ENCODE results near the gene LDLRAD4.
"Not testable (repeated sequence)": the region's sequence is repeated elsewhere in the genome, so short reads cannot be mapped to it uniquely, and the experiment has no call there.

LDLRAD4 gene

DNA sequence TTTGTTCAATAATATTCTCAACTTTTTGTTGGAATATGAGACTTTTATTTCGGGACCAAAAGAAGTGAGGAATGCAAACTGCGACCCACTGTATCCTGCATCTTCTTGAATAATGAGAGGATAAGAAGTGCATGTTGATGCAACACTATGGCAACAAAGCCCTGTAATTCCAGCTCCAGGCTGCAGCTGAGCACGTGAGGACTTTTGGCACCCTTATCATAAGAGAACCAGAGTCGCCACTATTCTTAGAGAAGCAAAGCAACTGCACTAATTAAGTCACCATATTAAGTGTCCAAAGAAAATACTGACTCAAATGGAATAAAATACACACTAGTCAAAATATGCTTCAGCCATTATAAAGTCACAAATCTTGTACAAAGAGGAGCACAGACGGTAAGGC lies 441.9 kb downstream of the LDLRAD4 start:
- no peak for TF ChIP-seq POLR2AphosphoS5 (IDR thresholded peaks at IDR 0.05; ENCODE audit: low read depth, low read length)
- TF ChIP-seq PAX5 (IDR thresholded peaks at IDR 0.05; ENCODE audit: insufficient read depth, low read length, severe bottlenecking), result no peak
- TF ChIP-seq SPI1 (IDR thresholded peaks at IDR 0.05; ENCODE audit: low read depth, low read length), result no peak
- TF ChIP-seq POU2F2 (IDR thresholded peaks at IDR 0.05; ENCODE audit: low read depth, low read length), result no peak
- TF ChIP-seq TAF1 (IDR thresholded peaks at IDR 0.05; ENCODE audit: low read depth, low read length), result no peak
- no peak for TF ChIP-seq POLR2A (IDR thresholded peaks at IDR 0.05; ENCODE audit: low read depth, low read length)
- FAIRE-seq (no peak), DNase-seq (ENCODE audit: insufficient read length, low spot score) (no peak)

DNA sequence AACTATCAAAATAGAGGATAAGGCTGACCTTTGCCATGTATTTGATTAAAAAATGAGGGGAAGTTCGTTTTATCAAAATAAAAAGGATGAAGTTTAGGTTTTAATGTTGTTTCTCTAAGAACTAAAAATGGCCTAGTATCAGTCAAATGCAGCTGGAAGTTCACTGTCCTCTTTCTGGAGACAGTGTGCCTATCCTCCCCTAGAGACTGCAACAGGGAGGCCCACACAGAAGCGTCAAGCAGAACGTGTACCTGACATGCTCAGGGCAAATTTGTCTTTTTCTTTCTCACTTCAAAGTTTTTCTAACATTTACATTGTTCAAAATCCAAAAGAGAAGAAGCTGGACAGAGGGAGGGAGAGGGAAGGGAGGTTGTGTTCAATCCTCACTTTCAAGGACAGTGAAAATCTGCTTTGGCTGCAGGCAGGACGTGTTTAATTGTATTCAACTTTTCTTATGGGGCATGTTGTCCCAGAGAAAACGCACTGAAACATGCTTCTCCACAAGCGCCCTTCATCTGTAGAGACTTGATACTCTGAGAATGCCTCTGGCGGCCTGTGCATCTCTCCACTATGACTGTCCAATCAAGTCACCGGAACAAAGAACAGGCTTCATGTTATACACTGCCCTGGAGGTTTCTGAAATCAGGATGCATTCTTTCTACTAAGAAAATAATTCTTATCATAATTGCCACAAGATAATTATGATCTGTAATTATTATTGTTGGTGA lies 442.7 kb downstream of the LDLRAD4 start:
- FAIRE-seq, result no peak

DNA sequence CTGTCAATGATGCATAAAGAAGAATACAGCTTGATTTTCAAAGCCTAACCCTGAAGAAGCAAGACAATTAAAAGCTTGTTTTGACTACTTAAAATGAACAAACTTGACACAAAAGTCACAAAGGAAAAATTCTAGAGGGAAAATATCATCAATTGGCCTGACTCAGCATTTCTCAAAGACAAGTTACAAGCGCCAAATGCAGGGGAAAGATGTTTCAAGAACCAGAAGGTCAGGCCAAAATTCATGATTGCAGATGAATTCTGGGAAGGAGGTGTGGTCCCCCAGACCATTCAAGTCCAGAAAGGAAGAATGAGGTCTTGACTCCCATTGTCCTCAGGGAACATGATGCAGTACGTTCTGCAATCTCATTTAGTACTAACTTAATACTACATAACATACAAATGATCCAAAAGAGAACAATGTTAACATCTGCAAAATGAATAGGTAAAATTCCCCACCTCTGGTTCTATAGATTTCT lies 443.3 kb downstream of the LDLRAD4 start:
- no peak for DNase-seq (ENCODE audit: insufficient read length, low spot score)
- no peak for FAIRE-seq
- TF ChIP-seq POU2F2 (IDR thresholded peaks at IDR 0.05; ENCODE audit: low read depth, low read length) (no peak), POLR2A (IDR thresholded peaks at IDR 0.05; ENCODE audit: low read depth, low read length) (no peak), TAF1 (IDR thresholded peaks at IDR 0.05; ENCODE audit: low read depth, low read length) (no peak), POLR2AphosphoS5 (IDR thresholded peaks at IDR 0.05; ENCODE audit: low read depth, low read length) (no peak), SPI1 (IDR thresholded peaks at IDR 0.05; ENCODE audit: low read depth, low read length) (no peak), PAX5 (IDR thresholded peaks at IDR 0.05; ENCODE audit: insufficient read depth, low read length, severe bottlenecking) (no peak)

More for the DNA sequence above, 442.7 kb downstream of the LDLRAD4 start:
- no peak for DNase-seq (ENCODE audit: insufficient read length, low spot score)
- TF ChIP-seq POU2F2 (IDR thresholded peaks at IDR 0.05; ENCODE audit: low read depth, low read length), result no peak

GRCh38 chr18:13672657-13673056 lies 454.1 kb downstream of the LDLRAD4 start:
- FAIRE-seq, result no peak
- no peak for TF ChIP-seq SPI1 (IDR thresholded peaks at IDR 0.05; ENCODE audit: low read depth, low read length)
- TF ChIP-seq POU2F2 (IDR thresholded peaks at IDR 0.05; ENCODE audit: low read depth, low read length), result no peak
- TF ChIP-seq TAF1 (IDR thresholded peaks at IDR 0.05; ENCODE audit: low read depth, low read length), result no peak
- TF ChIP-seq PAX5 (IDR thresholded peaks at IDR 0.05; ENCODE audit: insufficient read depth, low read length, severe bottlenecking), result no peak
- TF ChIP-seq POLR2AphosphoS5 (IDR thresholded peaks at IDR 0.05; ENCODE audit: low read depth, low read length), result no peak
- no peak for TF ChIP-seq POLR2A (IDR thresholded peaks at IDR 0.05; ENCODE audit: low read depth, low read length)
- no peak for DNase-seq (ENCODE audit: insufficient read length, low spot score)

GRCh38 chr18:13676471-13676870 lies 457.9 kb downstream of the LDLRAD4 start:
- FAIRE-seq, result no peak
- TF ChIP-seq POLR2AphosphoS5 (IDR thresholded peaks at IDR 0.05; ENCODE audit: low read depth, low read length) (no peak), PAX5 (IDR thresholded peaks at IDR 0.05; ENCODE audit: insufficient read depth, low read length, severe bottlenecking) (no peak), POU2F2 (IDR thresholded peaks at IDR 0.05; ENCODE audit: low read depth, low read length) (no peak), SPI1 (IDR thresholded peaks at IDR 0.05; ENCODE audit: low read depth, low read length) (no peak), POLR2A (IDR thresholded peaks at IDR 0.05; ENCODE audit: low read depth, low read length) (no peak), TAF1 (IDR thresholded peaks at IDR 0.05; ENCODE audit: low read depth, low read length) (no peak)
- no peak for DNase-seq (ENCODE audit: insufficient read length, low spot score)

- not testable (repeated sequence) for FAIRE-seq; DNase-seq (ENCODE audit: insufficient read length, low spot score)
Measured at GRCh38 chr18:13677350-13677749, 458.8 kb downstream of the LDLRAD4 start.

GRCh38 chr18:13680612-13681011 lies 462.1 kb downstream of the LDLRAD4 start:
- no peak for DNase-seq (ENCODE audit: insufficient read length, low spot score)
- TF ChIP-seq POLR2AphosphoS5 (IDR thresholded peaks at IDR 0.05; ENCODE audit: low read depth, low read length) (no peak), PAX5 (IDR thresholded peaks at IDR 0.05; ENCODE audit: insufficient read depth, low read length, severe bottlenecking) (no peak), TAF1 (IDR thresholded peaks at IDR 0.05; ENCODE audit: low read depth, low read length) (no peak), POU2F2 (IDR thresholded peaks at IDR 0.05; ENCODE audit: low read depth, low read length) (no peak), POLR2A (IDR thresholded peaks at IDR 0.05; ENCODE audit: low read depth, low read length) (no peak), SPI1 (IDR thresholded peaks at IDR 0.05; ENCODE audit: low read depth, low read length) (no peak)
- FAIRE-seq, result peak; percentile 28

GRCh38 chr18:13681701-13682100 lies 463.1 kb downstream of the LDLRAD4 start:
- no peak for FAIRE-seq
- no peak for DNase-seq (ENCODE audit: insufficient read length, low spot score)
- no peak for TF ChIP-seq POLR2AphosphoS5 (IDR thresholded peaks at IDR 0.05; ENCODE audit: low read depth, low read length)

- DNase-seq (ENCODE audit: insufficient read length, low spot score) (no peak), FAIRE-seq (no peak)
- TF ChIP-seq TAF1 (IDR thresholded peaks at IDR 0.05; ENCODE audit: low read depth, low read length) (no peak), PAX5 (IDR thresholded peaks at IDR 0.05; ENCODE audit: insufficient read depth, low read length, severe bottlenecking) (no peak), POLR2AphosphoS5 (IDR thresholded peaks at IDR 0.05; ENCODE audit: low read depth, low read length) (no peak), SPI1 (IDR thresholded peaks at IDR 0.05; ENCODE audit: low read depth, low read length) (no peak), POU2F2 (IDR thresholded peaks at IDR 0.05; ENCODE audit: low read depth, low read length) (no peak), POLR2A (IDR thresholded peaks at IDR 0.05; ENCODE audit: low read depth, low read length) (no peak)
Measured at GRCh38 chr18:13684546-13684945, 466.0 kb downstream of the LDLRAD4 start.

- FAIRE-seq (no peak), DNase-seq (ENCODE audit: insufficient read length, low spot score) (no peak)
- TF ChIP-seq POLR2AphosphoS5 (IDR thresholded peaks at IDR 0.05; ENCODE audit: low read depth, low read length) (no peak), PAX5 (IDR thresholded peaks at IDR 0.05; ENCODE audit: insufficient read depth, low read length, severe bottlenecking) (no peak), SPI1 (IDR thresholded peaks at IDR 0.05; ENCODE audit: low read depth, low read length) (no peak), TAF1 (IDR thresholded peaks at IDR 0.05; ENCODE audit: low read depth, low read length) (no peak), POU2F2 (IDR thresholded peaks at IDR 0.05; ENCODE audit: low read depth, low read length) (no peak), POLR2A (IDR thresholded peaks at IDR 0.05; ENCODE audit: low read depth, low read length) (no peak)
Measured at GRCh38 chr18:13688191-13689136, 469.9 kb downstream of the LDLRAD4 start.

DNA sequence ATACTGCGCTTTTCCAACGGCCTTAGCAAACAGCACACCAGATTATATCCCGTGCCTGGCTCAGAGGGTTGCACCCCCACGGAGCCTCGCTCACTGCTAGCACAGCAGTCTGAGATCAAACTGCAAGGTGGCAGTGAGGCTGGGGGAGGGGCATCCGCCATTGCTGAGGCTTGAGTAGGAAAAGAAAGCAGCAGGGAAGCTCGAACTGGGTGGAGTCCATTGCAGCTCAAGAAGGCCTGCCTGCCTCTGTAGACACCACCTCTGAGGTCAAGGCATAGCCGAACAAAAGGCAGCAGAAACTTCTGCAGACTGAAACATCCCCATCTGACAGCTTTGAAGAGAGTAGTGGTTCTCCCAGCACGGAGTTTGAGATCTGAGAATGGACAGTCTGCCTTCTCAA lies 471.5 kb downstream of the LDLRAD4 start:
- not testable (repeated sequence) for FAIRE-seq; DNase-seq (ENCODE audit: insufficient read length, low spot score)

DNA sequence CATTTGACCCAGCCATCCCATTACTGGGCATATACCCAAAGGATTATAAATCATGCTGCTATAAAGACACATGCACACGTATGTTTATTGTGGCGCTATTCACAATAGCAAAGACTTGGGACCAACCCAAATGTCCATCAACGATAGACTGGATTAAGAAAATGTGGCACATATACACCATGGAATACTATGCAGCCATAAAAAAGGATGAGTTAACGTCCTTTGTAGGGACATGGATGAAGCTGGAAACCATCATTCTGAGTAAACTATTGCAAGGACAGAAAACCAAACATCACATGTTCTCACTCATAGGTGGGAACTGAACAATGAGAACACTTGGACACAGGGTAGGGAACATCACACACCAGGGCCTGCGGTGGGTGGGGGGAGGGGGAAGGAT lies 476.8 kb downstream of the LDLRAD4 start:
- DNase-seq (ENCODE audit: insufficient read length, low spot score); FAIRE-seq: not testable (repeated sequence)

Measured in GM12891 (cell line).